GM21528 (cell line): ENCODE measurements around the gene IFT57.
"Not testable (repeated sequence)": the region's sequence is repeated elsewhere in the genome, so short reads cannot be mapped to it uniquely, and the experiment has no call there.

Experiments used
- ATAC-seq: cut with Tn5 transposase; IDR thresholded peaks from one replicate; pipeline ENCODE4 v1.9.1; 2021; ENCODE audit warnings: mild to moderate bottlenecking, moderate library complexity; ENCODE audit not compliant: unreplicated experiment, low FRiP score

The IFT57 gene

GRCh38 chr3:108221911-108222852 is at the start of gene IFT57:
Gene IFT57 (minus strand): TSS chr3:108222424. CDS start chr3:108222322, 102 bp downstream.
- ATAC-seq = peak; percentile 95

- no peak for ATAC-seq
Measured at GRCh38 chr3:108271626-108272025, 49.4 kb upstream of the IFT57 start.

GRCh38 chr3:108268235-108268634 is 46.0 kb upstream of the IFT57 start:
- ATAC-seq = not testable (repeated sequence)

GRCh38 chr3:108264534-108265298 is 42.5 kb upstream of the IFT57 start:
- ATAC-seq = peak; percentile 68

GRCh38 chr3:108255131-108255530 is 32.9 kb upstream of the IFT57 start:
- no peak for ATAC-seq

GRCh38 chr3:108251844-108252243 is 29.6 kb upstream of the IFT57 start:
- no peak for ATAC-seq

GRCh38 chr3:108251265-108251664 is 29.0 kb upstream of the IFT57 start:
- ATAC-seq = no peak

GRCh38 chr3:108250626-108251025 is 28.4 kb upstream of the IFT57 start:
- ATAC-seq = no peak

- no peak for ATAC-seq
Measured at GRCh38 chr3:108243243-108243642, 21.0 kb upstream of the IFT57 start.

GRCh38 chr3:108242776-108243175 is 20.6 kb upstream of the IFT57 start:
- ATAC-seq = no peak

GRCh38 chr3:108241721-108242120 is 19.5 kb upstream of the IFT57 start:
- ATAC-seq = no peak

GRCh38 chr3:108241146-108241545 is 18.9 kb upstream of the IFT57 start:
- ATAC-seq = no peak

- no peak for ATAC-seq
Measured at GRCh38 chr3:108239082-108239481, 16.9 kb upstream of the IFT57 start.

- ATAC-seq = no peak
Measured at GRCh38 chr3:108235290-108235689, 13.1 kb upstream of the IFT57 start.

GRCh38 chr3:108234387-108234957 is 12.2 kb upstream of the IFT57 start:
- ATAC-seq = no peak

GRCh38 chr3:108228286-108228685 is 6.1 kb upstream of the IFT57 start:
- ATAC-seq = no peak

GRCh38 chr3:108227131-108227530 is 4.9 kb upstream of the IFT57 start:
- ATAC-seq = no peak

- ATAC-seq = no peak
Measured at GRCh38 chr3:108225221-108225620, 3.0 kb upstream of the IFT57 start.

- no peak for ATAC-seq
Measured at GRCh38 chr3:108223928-108224327, 1.7 kb upstream of the IFT57 start.

GRCh38 chr3:108222853-108223565 is 785 bp upstream of the IFT57 start:
- ATAC-seq = no peak
